CD4-positive, alpha-beta T cell (primary cell): ENCODE measurements around the gene RUVBL2. TPM values are rescaled to one million over a fixed set of nuclear protein-coding genes. Genes with fewer than 3 reads are reported as not detected.

ENCODE experiments used
- ATAC-seq: fragments of 200-7000 bp; cut with Tn5 transposase; one replicate; pipeline ENCODE4 v1.10.0; 2022; ENCODE audit warnings: mild to moderate bottlenecking; ENCODE audit not compliant: poor library complexity
- CTCF ChIA-PET: fragments of 350-600 bp; sonication (Branson Sonifier 250); formaldehyde crosslinking; loops from one replicate; lab custom pipeline; 2021; ENCODE audit warnings: antibody characterized with exemption, inconsistent platforms; lab: Charles Lee
- POLR2A ChIA-PET: fragments of 350-600 bp; sonication (Branson Sonifier 250); formaldehyde crosslinking; loops from one replicate; lab custom pipeline; 2021; ENCODE audit warnings: antibody characterized with exemption, inconsistent platforms; lab: Charles Lee
- DNase-seq, 14 experiments: peaks; one replicate each; pipeline ENCODE4 v3.0.0-alpha.2; 2013 to 2020; ENCODE audit warnings: mixed read lengths in 2 of 14
- H3K27ac ChIP-seq, 2 donors: one replicate each; pipeline versions ENCODE4 v1.5.1 to v1.7.0; 2013; ENCODE audit warnings: low read length in 2 of 2, low read depth in 1 of 2, mild to moderate bottlenecking in 1 of 2
- H3K27me3 ChIP-seq, 2 experiments: 1 replicate in 1 of 2; 2 replicates in 1 of 2; pipeline versions ENCODE4 v1.6.1 to v1.7.0; 2013; ENCODE audit warnings: low read length in 2 of 2, control low read depth in 1 of 2, mild to moderate bottlenecking in 1 of 2, moderate library complexity in 1 of 2; ENCODE audit not compliant: insufficient read depth in 2 of 2, control insufficient read depth in 1 of 2
- H3K36me3 ChIP-seq: one replicate; pipeline ENCODE4 v1.6.1; 2013; ENCODE audit warnings: low read length, control low read depth; ENCODE audit not compliant: insufficient read depth
- H3K4me1 ChIP-seq: one replicate; pipeline ENCODE4 v1.6.1; 2013; ENCODE audit warnings: low read length, control low read depth; ENCODE audit not compliant: insufficient read depth
- H3K4me3 ChIP-seq: one replicate; pipeline ENCODE4 v1.5.1; 2013; ENCODE audit warnings: mild to moderate bottlenecking, low read length, moderate library complexity
- H3K9me3 ChIP-seq, 2 experiments: 1 replicate in 1 of 2; 2 replicates in 1 of 2; pipeline versions ENCODE4 v1.6.1 to v1.7.0; 2013; ENCODE audit warnings: low read length in 2 of 2, mild to moderate bottlenecking in 2 of 2, control low read depth in 1 of 2, moderate library complexity in 1 of 2; ENCODE audit not compliant: control insufficient read depth in 1 of 2, insufficient read depth in 1 of 2
- H3K27ac Mint-ChIP-seq: one replicate; pipeline ENCODE4 v1.8.0; 2020; ENCODE audit warnings: mixed read lengths
- H3K27me3 Mint-ChIP-seq: one replicate; pipeline ENCODE4 v1.8.0; 2021; ENCODE audit warnings: mixed read lengths
- H3K36me3 Mint-ChIP-seq: one replicate; pipeline ENCODE4 v1.8.0; 2021; ENCODE audit warnings: low read depth, mixed read lengths
- H3K4me1 Mint-ChIP-seq: one replicate; pipeline ENCODE4 v1.8.0; 2021; ENCODE audit warnings: low read depth, mixed read lengths
- H3K4me3 Mint-ChIP-seq: one replicate; pipeline ENCODE4 v1.8.0; 2020; ENCODE audit warnings: mild to moderate bottlenecking, mixed read lengths
- H3K9me3 Mint-ChIP-seq: one replicate; pipeline ENCODE4 v1.8.0; 2020; ENCODE audit warnings: mixed read lengths
- CTCF ChIP-seq: fragments of 200-600 bp; IDR thresholded peaks from one replicate; pipeline ENCODE4 v1.8.0; 2022; ENCODE audit warnings: antibody characterized with exemption, mild to moderate bottlenecking
- intact Hi-C, 2 experiments: fragments of 100-400 bp; cut with DNase I in 1 of 2; cut with micrococcal nuclease in 1 of 2; formaldehyde crosslinking; loops; one replicate each; pipeline versions ENCODE4 v1.15.1 to v1.9.0; 2023 to 2025; cut with DNase I, micrococcal nuclease
- total RNA-seq, 174 experiments: library from RNA in 2 of 174; stranded (reverse) in 2 of 174; gene quantifications; one replicate each; pipeline ENCODE4 v1.2.3 and lab custom pipeline; 2021 to 2026

The RUVBL2 gene
- total RNA-seq, 2 experiments from 2014 or later, result 10.7 to 12.3 TPM

GRCh38 chr19:48950830-48951519, 42.7 kb upstream of the RUVBL2 start:
- intact Hi-C loops, result no loop called here
- ATAC-seq (no peak), DNase-seq (no peak)
- no peaks in the 10 kb centered on the region for H3K36me3 Mint-ChIP-seq
- TF ChIP-seq CTCF, result no peak
- ChIA-PET POLR2A (interaction anchor here (1.0 kb wide), 1 partner anchor 15 kb away, joined by 3 read pairs; the partner anchor contains the start of gene FTL), CTCF (no interaction called here)
- H3K9me3 ChIP-seq, result peaks cover 0 to 16% of the 10 kb centered on the region in 2 experiments
- no peaks in the 10 kb centered on the region for H3K36me3 ChIP-seq
- H3K4me3 Mint-ChIP-seq, result no peak overlapping the region
- peaks cover 16% of the 10 kb centered on the region for H3K4me1 ChIP-seq
- no peaks in the 10 kb centered on the region for H3K9me3 Mint-ChIP-seq
- no peak overlapping the region for H3K27ac Mint-ChIP-seq
- H3K27ac ChIP-seq, result no peak overlapping the region
- H3K4me3 ChIP-seq, result no peak overlapping the region
- H3K27me3 Mint-ChIP-seq, result no peaks in the 10 kb centered on the region
- no peaks in the 10 kb centered on the region for H3K27me3 ChIP-seq
- peaks cover 14% of the 10 kb centered on the region for H3K4me1 Mint-ChIP-seq

GRCh38 chr19:48953141-48953540, 40.5 kb upstream of the RUVBL2 start:
- intact Hi-C loops, result no loop called here
- peaks cover 20% of the 10 kb centered on the region for H3K4me1 ChIP-seq
- Mint-ChIP-seq H3K27ac (no peak overlapping the region), H3K9me3 (no peaks in the 10 kb centered on the region), H3K4me3 (peak overlapping the region; percentile 69), H3K27me3 (no peaks in the 10 kb centered on the region), H3K36me3 (peaks cover 12% of the 10 kb centered on the region), H3K4me1 (peaks cover 31% of the 10 kb centered on the region)
- H3K9me3 ChIP-seq, result no peaks in the 10 kb centered on the region
- H3K27me3 ChIP-seq, result no peaks in the 10 kb centered on the region
- H3K27ac ChIP-seq, result no peak overlapping the region
- no peak for ATAC-seq
- POLR2A ChIA-PET, result interaction anchor here (1.0 to 3.3 kb wide), 3 partner anchors 9 to 15 kb away, joined by 3 to 38 read pairs (median 4); partner anchors contain the start of gene FTL
- H3K36me3 ChIP-seq, result no peaks in the 10 kb centered on the region
- TF ChIP-seq CTCF, result no peak
- no peak for DNase-seq
- CTCF ChIA-PET, result interaction anchor here (0.7 to 2.2 kb wide), 3 partner anchors 18 to 164 kb away, joined by 3 to 9 read pairs (median 4); partner anchors contain the start of genes GYS1 and RUVBL2
- no peak overlapping the region for H3K4me3 ChIP-seq

- intact Hi-C loops, result no loop called here
- POLR2A ChIA-PET, result interaction anchor here (0.6 to 3.3 kb wide), 8 partner anchors 11 to 254 kb away, joined by 3 to 38 read pairs (median 4); partner anchors contain the start of genes BCAT2, FTL, NUCB1 and PPP1R15A
- Mint-ChIP-seq H3K27me3 (no peaks in the 10 kb centered on the region), H3K4me3 (peak overlapping the region; percentile 90), H3K4me1 (peaks cover 31% of the 10 kb centered on the region), H3K27ac (peak overlapping the region; percentile 16), H3K9me3 (no peaks in the 10 kb centered on the region), H3K36me3 (peaks cover 12% of the 10 kb centered on the region)
- Histone ChIP-seq H3K4me1 (peaks cover 20% of the 10 kb centered on the region), H3K27me3 (no peaks in the 10 kb centered on the region), H3K27ac (peak overlapping the region in 1 of 2 donors; percentile 69), H3K4me3 (peak overlapping the region; percentile 99), H3K36me3 (no peaks in the 10 kb centered on the region), H3K9me3 (no peaks in the 10 kb centered on the region)
- ATAC-seq, result peak; percentile 5
- no peak for DNase-seq
- no peak for TF ChIP-seq CTCF
- CTCF ChIA-PET, result interaction anchor here (2.2 kb wide), 1 partner anchor 39 kb away, joined by 9 read pairs; the partner anchor contains the start of genes GYS1 and RUVBL2
Observed at GRCh38 chr19:48953990-48954594, 39.6 kb upstream of the RUVBL2 start.
